Muscle layer of colon (tissue), 2 donors: ENCODE results near the gene KCNK16.
"Not testable (repeated sequence)": the region's sequence is repeated elsewhere in the genome, so short reads cannot be mapped to it uniquely, and the experiment has no call there.

Experiments
- H3K27ac ChIP-seq: one replicate; pipeline ENCODE4 v1.7.0; 2013; ENCODE audit warnings: low read depth, mild to moderate bottlenecking, low read length, moderate library complexity
- H3K27me3 ChIP-seq, 2 donors: one replicate each; pipeline ENCODE4 v1.7.0; 2013; ENCODE audit warnings: low read length in 2 of 2, mild to moderate bottlenecking in 2 of 2; ENCODE audit not compliant: insufficient read depth in 2 of 2, control insufficient read depth in 1 of 2
- H3K36me3 ChIP-seq: one replicate; pipeline ENCODE4 v1.7.0; 2013; ENCODE audit warnings: mild to moderate bottlenecking, low read length; ENCODE audit not compliant: insufficient read depth
- H3K4me1 ChIP-seq: one replicate; pipeline ENCODE4 v1.7.0; 2013; ENCODE audit warnings: mild to moderate bottlenecking, low read length; ENCODE audit not compliant: insufficient read depth
- H3K4me3 ChIP-seq, 2 donors: one replicate each; pipeline ENCODE4 v1.7.0; 2013; ENCODE audit warnings: low read length in 2 of 2, low read depth in 1 of 2, mild to moderate bottlenecking in 1 of 2, moderate library complexity in 1 of 2
- H3K9ac ChIP-seq: one replicate; pipeline ENCODE4 v1.7.0; 2013; ENCODE audit warnings: low read length
- H3K9me3 ChIP-seq: one replicate; pipeline ENCODE4 v1.7.0; 2013; ENCODE audit warnings: mild to moderate bottlenecking, low read length
- donor health status: abdominal sarcoma.
- donor health status: Adenocarcinoma of cecum.

KCNK16 gene

DNA sequence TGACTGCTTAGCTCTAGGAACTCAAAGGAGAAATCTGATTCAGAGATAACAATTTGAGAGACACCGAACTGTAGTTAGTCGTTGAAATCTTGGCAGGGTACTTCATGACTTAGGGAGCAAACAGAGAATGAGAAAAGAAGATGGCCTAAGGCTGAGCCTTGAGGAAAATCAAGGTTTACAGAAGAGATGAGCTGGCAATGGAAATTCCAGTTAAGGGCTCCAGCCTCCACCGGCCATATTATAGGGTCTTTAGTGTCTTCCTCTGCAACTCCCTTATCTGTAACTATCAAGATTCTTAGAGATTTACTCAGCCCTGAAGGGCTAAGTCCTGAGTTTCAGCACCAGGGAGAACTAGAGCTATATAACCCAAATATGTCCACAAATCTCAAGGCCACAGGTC, 34.9 kb downstream of the KCNK16 start:
- Histone ChIP-seq H3K4me3 (no peak overlapping the region), H3K9me3 (no peaks in the 10 kb centered on the region), H3K4me1 (no peaks in the 10 kb centered on the region), H3K9ac (no peak overlapping the region), H3K36me3 (no peaks in the 10 kb centered on the region), H3K27me3 (no peaks in the 10 kb centered on the region), H3K27ac (no peak overlapping the region)

DNA sequence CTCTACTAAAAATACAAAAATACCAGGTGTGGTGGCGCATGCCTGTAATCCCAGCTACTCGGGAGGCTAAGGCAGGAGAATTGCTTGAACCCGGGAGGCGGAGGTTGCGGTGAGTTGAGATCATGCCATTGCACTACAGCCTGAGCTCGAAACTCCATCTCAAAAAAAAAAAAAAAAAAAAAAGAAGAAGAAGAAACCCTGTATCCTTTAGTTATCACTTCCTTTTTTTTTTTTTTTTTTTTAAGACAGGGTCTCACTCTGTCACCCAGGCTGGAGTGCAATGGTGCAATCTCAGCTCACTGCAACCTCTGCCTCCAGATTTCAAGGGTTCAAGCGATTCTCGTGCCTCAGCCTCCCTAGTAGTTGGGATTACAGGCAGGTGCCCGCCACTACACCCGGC, 35.9 kb downstream of the KCNK16 start:
- H3K27ac ChIP-seq, H3K27me3 ChIP-seq, H3K36me3 ChIP-seq, H3K4me1 ChIP-seq, H3K9me3 ChIP-seq, H3K9ac ChIP-seq, H3K4me3 ChIP-seq: not testable (repeated sequence)

DNA sequence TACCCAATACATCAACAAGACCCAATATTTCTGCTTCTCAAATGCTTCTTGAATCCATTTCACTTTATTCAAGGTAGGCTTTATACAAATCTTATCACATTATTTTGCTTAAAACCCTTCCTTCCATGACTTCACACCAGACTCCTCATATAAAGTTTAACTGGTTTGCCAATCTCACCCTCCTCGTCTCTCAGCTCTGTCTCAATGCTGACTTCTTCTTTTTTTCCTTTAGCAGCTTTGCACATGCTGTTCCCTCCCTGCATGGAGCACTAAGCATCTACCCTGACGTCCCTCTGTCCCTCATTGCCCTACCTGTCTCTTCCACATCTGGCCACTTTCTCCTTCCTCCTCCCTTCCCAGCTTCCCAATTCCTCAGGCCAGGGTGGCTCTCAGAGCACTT, 39.7 kb downstream of the KCNK16 start:
- Histone ChIP-seq H3K4me3 (no peak overlapping the region), H3K36me3 (no peaks in the 10 kb centered on the region), H3K9me3 (no peaks in the 10 kb centered on the region), H3K4me1 (no peaks in the 10 kb centered on the region), H3K27me3 (no peaks in the 10 kb centered on the region), H3K27ac (no peak overlapping the region), H3K9ac (no peak overlapping the region)

DNA sequence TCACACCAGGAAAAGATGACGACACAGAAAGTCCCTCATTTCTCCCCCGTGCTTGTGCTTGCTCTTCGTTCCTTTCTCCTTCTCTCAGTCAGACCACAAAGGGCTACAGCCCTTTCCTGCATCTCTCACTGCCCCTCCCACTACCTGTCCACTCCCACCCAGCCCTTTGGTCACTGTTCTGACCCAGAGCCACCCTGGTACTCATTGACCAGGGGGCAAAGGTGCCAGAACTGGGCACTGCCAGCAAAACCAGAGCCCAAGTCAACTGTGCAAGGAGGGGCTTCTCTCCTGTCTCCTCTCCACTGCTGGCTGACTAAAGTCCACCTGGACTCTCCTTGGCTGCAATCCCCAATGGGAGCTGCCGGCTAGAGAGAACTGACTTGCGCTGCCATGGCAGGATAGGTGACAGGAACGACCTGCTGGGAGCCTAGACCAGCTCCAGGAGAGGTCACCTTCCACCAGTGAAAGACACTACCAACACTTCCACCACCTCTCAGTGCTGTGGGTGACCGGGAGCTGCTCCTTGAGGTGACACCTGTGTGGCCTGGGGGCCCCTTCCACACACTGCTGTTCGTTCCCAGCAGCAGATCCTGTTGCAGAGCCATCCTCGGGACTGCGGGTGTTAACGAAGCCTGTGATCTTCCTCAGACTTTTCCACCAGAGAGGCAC, 41.1 kb downstream of the KCNK16 start:
- H3K36me3 ChIP-seq, result no peaks in the 10 kb centered on the region
- H3K9ac ChIP-seq, result no peak overlapping the region
- H3K9me3 ChIP-seq, result no peaks in the 10 kb centered on the region
- no peaks in the 10 kb centered on the region for H3K4me1 ChIP-seq
- H3K27ac ChIP-seq, result no peak overlapping the region
- no peaks in the 10 kb centered on the region for H3K27me3 ChIP-seq
- H3K4me3 ChIP-seq, result no peak overlapping the region

DNA sequence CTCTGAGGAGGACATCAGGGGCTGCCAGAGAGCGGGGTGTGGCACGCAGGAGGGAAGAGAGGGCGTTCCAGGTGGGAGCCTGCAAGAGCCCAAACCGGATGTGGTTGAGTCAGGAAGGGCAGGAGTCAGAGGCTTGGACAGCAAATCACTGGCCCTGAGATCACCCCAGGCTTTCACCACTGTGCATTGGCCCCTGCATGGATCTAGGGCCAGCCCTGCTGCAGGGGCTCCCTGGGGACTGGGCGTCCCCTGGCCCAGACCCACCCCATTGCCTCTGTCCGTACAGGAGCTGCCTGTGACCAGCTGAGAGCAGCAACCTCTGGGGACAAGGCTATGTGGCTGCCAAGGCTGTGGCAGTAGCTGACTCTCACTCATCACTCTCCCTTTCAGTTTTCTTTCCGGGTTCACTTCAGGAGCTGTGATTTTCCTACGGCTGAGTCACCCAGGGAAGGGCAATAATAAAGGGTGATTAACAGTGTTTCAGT, 42.2 kb downstream of the KCNK16 start:
- Histone ChIP-seq H3K9me3 (no peaks in the 10 kb centered on the region), H3K4me3 (no peak overlapping the region), H3K36me3 (no peaks in the 10 kb centered on the region), H3K9ac (no peak overlapping the region), H3K27ac (no peak overlapping the region), H3K27me3 (no peaks in the 10 kb centered on the region), H3K4me1 (no peaks in the 10 kb centered on the region)

GRCh38 chr6:39279539-39279938, 43.0 kb downstream of the KCNK16 start:
- H3K27ac ChIP-seq, result no peak overlapping the region
- H3K36me3 ChIP-seq, result no peaks in the 10 kb centered on the region
- H3K9ac ChIP-seq, result no peak overlapping the region
- no peaks in the 10 kb centered on the region for H3K27me3 ChIP-seq
- no peak overlapping the region for H3K4me3 ChIP-seq
- no peaks in the 10 kb centered on the region for H3K4me1 ChIP-seq
- H3K9me3 ChIP-seq, result no peaks in the 10 kb centered on the region

GRCh38 chr6:39276379-39276995, 46.0 kb downstream of the KCNK16 start:
- Histone ChIP-seq H3K4me3 (no peak overlapping the region), H3K9ac (no peak overlapping the region), H3K36me3 (no peaks in the 10 kb centered on the region), H3K4me1 (no peaks in the 10 kb centered on the region), H3K9me3 (no peaks in the 10 kb centered on the region), H3K27me3 (no peaks in the 10 kb centered on the region), H3K27ac (no peak overlapping the region)

DNA sequence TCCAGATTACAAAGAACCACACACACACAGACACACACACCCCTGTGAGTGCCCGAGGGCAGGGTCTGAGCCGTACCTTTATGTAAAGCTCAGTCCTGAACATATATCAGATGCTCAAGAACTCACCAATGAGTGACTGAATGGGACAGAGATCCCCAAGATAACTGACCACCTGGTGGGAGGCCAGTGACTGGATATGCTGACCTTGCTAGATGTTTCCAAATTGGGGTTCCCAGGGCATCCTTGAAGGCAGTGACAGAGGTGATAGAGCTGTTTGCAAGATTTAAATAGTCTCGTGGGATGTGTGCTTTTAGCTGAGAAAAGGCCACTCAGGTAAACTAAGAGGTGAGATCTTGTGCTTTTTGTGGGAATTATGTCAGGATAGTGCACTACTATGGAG, 47.6 kb downstream of the KCNK16 start:
- no peaks in the 10 kb centered on the region for H3K9me3 ChIP-seq
- H3K36me3 ChIP-seq, result no peaks in the 10 kb centered on the region
- H3K4me1 ChIP-seq, result no peaks in the 10 kb centered on the region
- H3K4me3 ChIP-seq, result no peak overlapping the region
- H3K27ac ChIP-seq, result no peak overlapping the region
- no peaks in the 10 kb centered on the region for H3K27me3 ChIP-seq
- no peak overlapping the region for H3K9ac ChIP-seq

- no peak overlapping the region for H3K27ac ChIP-seq
- H3K9ac ChIP-seq, result no peak overlapping the region
- H3K4me3 ChIP-seq, result no peak overlapping the region
- H3K36me3 ChIP-seq, result no peaks in the 10 kb centered on the region
- no peaks in the 10 kb centered on the region for H3K27me3 ChIP-seq
- no peaks in the 10 kb centered on the region for H3K9me3 ChIP-seq
- no peaks in the 10 kb centered on the region for H3K4me1 ChIP-seq
Measured at GRCh38 chr6:39274471-39274870, 48.0 kb downstream of the KCNK16 start.

DNA sequence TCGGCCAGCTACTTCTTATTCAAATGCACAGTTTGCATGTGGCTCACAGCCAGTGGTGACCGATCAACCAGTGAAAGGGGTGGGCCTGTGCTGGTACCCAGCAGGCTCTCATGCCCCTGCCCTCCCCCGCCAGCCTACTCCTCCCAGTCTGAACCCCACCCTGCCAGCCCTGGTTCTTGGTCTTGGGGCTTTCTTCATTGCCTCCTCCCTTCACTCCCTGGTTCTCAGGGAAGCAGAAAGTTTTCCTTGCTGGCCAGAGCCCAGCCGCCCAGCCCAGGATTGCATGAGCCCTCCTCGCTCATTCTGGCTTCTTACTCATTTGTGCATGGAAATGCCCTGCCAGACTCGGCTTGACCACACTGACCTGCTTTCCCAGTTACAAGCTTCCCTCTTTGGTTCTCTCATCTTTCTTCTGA, 49.1 kb downstream of the KCNK16 start:
- Histone ChIP-seq H3K9me3 (no peaks in the 10 kb centered on the region), H3K4me1 (no peaks in the 10 kb centered on the region), H3K4me3 (no peak overlapping the region), H3K27me3 (no peaks in the 10 kb centered on the region), H3K27ac (no peak overlapping the region), H3K9ac (no peak overlapping the region), H3K36me3 (no peaks in the 10 kb centered on the region)

DNA sequence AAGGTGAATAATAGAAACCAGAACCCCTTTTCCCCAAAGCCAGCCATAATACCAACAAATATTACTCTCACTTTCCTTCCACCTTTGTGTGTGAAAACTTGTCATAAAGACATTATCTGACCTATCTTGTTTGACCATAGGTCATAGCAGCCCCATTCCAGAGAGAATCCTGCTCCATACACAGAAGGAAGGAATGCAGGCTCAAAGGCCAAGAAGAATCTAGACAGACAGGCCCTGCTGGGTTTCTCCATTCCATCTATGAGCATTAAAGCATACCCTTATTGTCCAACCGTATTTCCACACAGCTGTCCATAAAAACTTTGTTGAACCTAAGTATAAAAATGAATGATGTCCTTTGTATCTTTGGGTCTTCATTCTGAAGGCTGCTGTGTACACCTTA, 52.5 kb downstream of the KCNK16 start:
- no peaks in the 10 kb centered on the region for H3K27me3 ChIP-seq
- no peaks in the 10 kb centered on the region for H3K9me3 ChIP-seq
- H3K27ac ChIP-seq, result no peak overlapping the region
- no peak overlapping the region for H3K4me3 ChIP-seq
- H3K36me3 ChIP-seq, result no peaks in the 10 kb centered on the region
- H3K4me1 ChIP-seq, result no peaks in the 10 kb centered on the region
- no peak overlapping the region for H3K9ac ChIP-seq

GRCh38 chr6:39268721-39269120, 53.8 kb downstream of the KCNK16 start:
- Histone ChIP-seq H3K36me3 (no peaks in the 10 kb centered on the region), H3K4me3 (no peak overlapping the region), H3K27me3 (no peaks in the 10 kb centered on the region), H3K9me3 (no peaks in the 10 kb centered on the region), H3K4me1 (no peaks in the 10 kb centered on the region), H3K27ac (no peak overlapping the region), H3K9ac (no peak overlapping the region)
